Lung (tissue), 12 donors: Measurements from ENCODE around the gene HMG20B. TPM values are rescaled to one million over a fixed set of nuclear protein-coding genes. Genes with fewer than 3 reads are reported as not detected.

Experiments
- ATAC-seq: fragments of 200-7000 bp; cut with Tn5 transposase; one replicate; pipeline ENCODE4 v1.9.1; 2020; ENCODE audit warnings: moderate number of reproducible peaks; ENCODE audit not compliant: insufficient read depth, low FRiP score
- DNase-seq, 3 donors: peaks; one replicate each; pipeline ENCODE4 v3.0.0-alpha.2; 2013 to 2017
- H3K27ac ChIP-seq, 2 donors: one replicate each; pipeline ENCODE4 v1.5.1; 2013; ENCODE audit warnings: mild to moderate bottlenecking in 2 of 2, moderate library complexity in 2 of 2, control low read depth in 1 of 2, inconsistent platforms in 1 of 2, low read depth in 1 of 2, low read length in 1 of 2
- H3K27me3 ChIP-seq, 3 donors: one replicate each; pipeline ENCODE4 v1.5.1; 2013; ENCODE audit warnings: low read length in 2 of 3; ENCODE audit not compliant: control insufficient read depth in 3 of 3, insufficient read depth in 3 of 3
- H3K36me3 ChIP-seq, 4 donors: one replicate each; pipeline ENCODE4 v1.5.1; 2013; ENCODE audit warnings: low read length in 4 of 4, mild to moderate bottlenecking in 1 of 4, moderate library complexity in 1 of 4; ENCODE audit not compliant: control insufficient read depth in 4 of 4, insufficient read depth in 4 of 4
- H3K4me1 ChIP-seq, 5 donors: one replicate each; pipeline ENCODE4 v1.5.1; 2013; ENCODE audit warnings: low read length in 5 of 5, mild to moderate bottlenecking in 2 of 5, moderate library complexity in 1 of 5; ENCODE audit not compliant: control insufficient read depth in 5 of 5, insufficient read depth in 5 of 5
- H3K4me3 ChIP-seq: one replicate; pipeline ENCODE4 v1.5.1; 2013; ENCODE audit warnings: mild to moderate bottlenecking, control low read depth, moderate library complexity
- H3K9ac ChIP-seq, 2 donors: one replicate each; pipeline ENCODE4 v1.5.1; 2013; ENCODE audit warnings: low read length in 2 of 2, control low read depth in 1 of 2; ENCODE audit not compliant: insufficient read depth in 1 of 2
- H3K9me3 ChIP-seq, 4 donors: one replicate each; pipeline ENCODE4 v1.5.1; 2013; ENCODE audit warnings: low read length in 3 of 4, mild to moderate bottlenecking in 1 of 4, moderate library complexity in 1 of 4; ENCODE audit not compliant: control insufficient read depth in 4 of 4, insufficient read depth in 3 of 4
- CTCF ChIP-seq: IDR thresholded peaks from 2 replicates; pipeline ENCODE4 v1.5.1; 2012; ENCODE audit warnings: mild to moderate bottlenecking; ENCODE audit errors: control extremely low read depth, extremely low read depth
- WGBS, 2 donors: extraction: QIAGEN DNeasy Blood & Tissue Kit; methylation state at CpG; one replicate each; pipeline ENCODE4 v1.1.7; 2013; 5-methylcytosine and 5-hydroxymethylcytosine counted together
- polyA plus RNA-seq, 2 donors: library from polyadenylated mRNA; stranded (reverse); fragments of 200-250 nt; gene quantifications; one replicate each; pipeline ENCODE4 v1.2.1, GENCODE V29; 2013
- total RNA-seq, 2 donors: library from RNA; depleted of rRNA in 1 of 2; stranded (reverse); fragments of >200 nt in 1 of 2; gene quantifications; one replicate each; pipeline ENCODE4 v1.2.1, GENCODE V29; 2014 to 2021
- donor health status: control.
- donor health status: control.
- donor health status: Bipolar disorder and iron deficiency.
- donor health status: healthy.
- donor health status: DM: yes; HTN: yes; CAD: no.

HMG20B gene
- total and polyA plus RNA-seq, 4 donors, result 51.1 to 93.4 (median 75.8) TPM

GRCh38 chr19:3533563-3534216, 39.1 kb upstream of the HMG20B start:
- WGBS, 2 donors, result 89 to 90% methylated on average over 12 of the region's 12 CpGs
- no peaks in the 10 kb centered on the region for H3K9me3 ChIP-seq
- no peak overlapping the region for H3K4me3 ChIP-seq
- no peak overlapping the region for H3K27ac ChIP-seq
- DNase-seq (no peak), ATAC-seq (no peak)
- peaks cover 0 to 4% (median 0%) of the 10 kb centered on the region in 5 donors for H3K4me1 ChIP-seq
- no peaks in the 10 kb centered on the region for H3K27me3 ChIP-seq
- H3K9ac ChIP-seq, result no peak overlapping the region
- peaks cover 3 to 74% (median 22%) of the 10 kb centered on the region in 4 donors for H3K36me3 ChIP-seq
- no peak for TF ChIP-seq CTCF

DNA sequence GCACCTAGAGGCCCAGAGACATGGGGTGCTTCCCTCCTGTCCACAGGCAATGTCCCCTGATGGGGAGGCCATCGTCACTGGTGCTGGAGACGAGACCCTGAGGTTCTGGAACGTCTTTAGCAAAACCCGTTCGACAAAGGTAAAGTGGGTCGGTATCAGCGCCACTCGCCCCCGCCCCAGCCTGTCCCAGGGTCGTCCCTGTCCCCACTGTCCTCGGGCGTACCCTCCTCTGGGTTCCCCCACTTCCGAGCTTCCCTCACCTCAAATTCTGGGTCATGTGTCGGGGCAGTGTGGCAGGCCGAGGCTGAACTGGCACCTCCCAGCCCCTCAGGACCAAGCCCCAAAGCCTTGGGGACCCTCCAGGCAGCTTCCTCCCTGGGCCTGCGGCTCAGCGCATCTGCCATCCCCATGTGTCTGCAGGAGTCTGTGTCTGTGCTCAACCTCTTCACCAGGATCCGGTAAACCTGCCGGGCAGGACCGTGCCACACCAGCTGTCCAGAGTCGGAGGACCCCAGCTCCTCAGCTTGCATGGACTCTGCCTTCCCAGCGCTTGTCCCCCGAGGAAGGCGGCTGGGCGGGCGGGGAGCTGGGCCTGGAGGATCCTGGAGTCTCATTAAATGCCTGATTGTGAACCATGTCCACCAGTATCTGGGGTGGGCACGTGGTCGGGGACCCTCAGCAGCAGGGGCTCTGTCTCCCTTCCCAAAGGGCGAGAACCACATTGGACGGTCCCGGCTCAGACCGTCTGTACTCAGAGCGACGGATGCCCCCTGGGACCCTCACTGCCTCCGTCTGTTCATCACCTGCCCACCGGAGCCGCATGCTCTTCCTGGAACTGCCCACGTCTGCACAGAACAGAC, 38.1 kb upstream of the HMG20B start:
- 93 to 95% methylated on average over 38 of the region's 38 CpGs for WGBS, 2 donors
- H3K4me3 ChIP-seq, result no peak overlapping the region
- no peaks in the 10 kb centered on the region for H3K9me3 ChIP-seq
- H3K27ac ChIP-seq, result no peak overlapping the region
- H3K27me3 ChIP-seq, result no peaks in the 10 kb centered on the region
- H3K4me1 ChIP-seq, result peaks cover 0 to 11% (median 0%) of the 10 kb centered on the region in 5 donors
- DNase-seq (no peak), ATAC-seq (no peak)
- no peak for TF ChIP-seq CTCF
- peaks cover 3 to 75% (median 21%) of the 10 kb centered on the region in 4 donors for H3K36me3 ChIP-seq
- H3K9ac ChIP-seq, result no peak overlapping the region

DNA sequence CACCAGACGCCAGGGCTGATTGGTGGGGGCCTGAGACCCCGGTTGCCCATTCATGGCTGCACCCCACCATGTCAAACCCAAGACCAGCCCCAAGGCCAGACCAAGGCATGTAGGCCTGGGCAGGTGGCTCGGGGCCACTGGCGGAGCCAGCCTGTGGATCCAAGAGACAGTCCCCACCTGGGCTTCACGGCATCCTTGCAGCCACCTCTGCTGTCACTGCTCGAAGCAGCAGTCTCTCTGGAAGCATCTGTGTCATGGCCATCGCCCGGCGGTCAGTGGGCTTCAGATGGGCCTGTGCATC, 37.6 kb upstream of the HMG20B start:
- DNase-seq, result no peak
- Histone ChIP-seq H3K27ac (no peak overlapping the region), H3K4me1 (peaks cover 0 to 11% (median 0%) of the 10 kb centered on the region in 5 donors), H3K4me3 (no peak overlapping the region), H3K27me3 (no peaks in the 10 kb centered on the region), H3K36me3 (peaks cover 3 to 75% (median 22%) of the 10 kb centered on the region in 4 donors), H3K9me3 (no peaks in the 10 kb centered on the region), H3K9ac (no peak overlapping the region)
- no peak for ATAC-seq
- WGBS, 2 donors, result 94% methylated on average over 9 of the region's 9 CpGs
- TF ChIP-seq CTCF, result no peak
